Left ventricle myocardium inferior (tissue), 1 donor: ENCODE results near the gene HYPK. TPM values are rescaled to one million over a fixed set of nuclear protein-coding genes. Genes with fewer than 3 reads are reported as not detected.

Experiments
- DNase-seq: peaks from one replicate; pipeline ENCODE4 v3.0.0-alpha.2; 2020
- H3K27ac ChIP-seq: fragments of 200-600 bp; replicated peaks from 2 replicates; pipeline ENCODE4 v1.8.0; 2021
- H3K27me3 ChIP-seq: fragments of 200-600 bp; 2 replicates; pipeline ENCODE4 v1.8.0; 2021; ENCODE audit warnings: low read depth
- H3K36me3 ChIP-seq: fragments of 200-600 bp; 2 replicates; pipeline ENCODE4 v1.8.0; 2021
- H3K4me1 ChIP-seq: fragments of 200-600 bp; 2 replicates; pipeline ENCODE4 v1.8.0; 2021
- H3K4me3 ChIP-seq: fragments of 200-600 bp; 2 replicates; pipeline ENCODE4 v1.8.0; 2021; ENCODE audit warnings: mild to moderate bottlenecking, moderate library complexity
- H3K9me3 ChIP-seq: fragments of 200-600 bp; replicated peaks from 2 replicates; pipeline ENCODE4 v1.8.0; 2021
- intact Hi-C: fragments of 100-400 bp; cut with micrococcal nuclease; formaldehyde crosslinking; loops from one replicate; pipeline ENCODE4 v1.11.0; 2022
- total RNA-seq: library from RNA; stranded (reverse); fragmentation: NEBNext Ultra II Directional; extraction: Animal tissue kit (Norgen Biotek cat#: 25700); gene quantifications from one replicate; pipeline ENCODE4 v1.2.1, GENCODE V29; 2021
- TF ChIP-seq, protein P1 (sequence below): fragments of 200-600 bp; IDR thresholded peaks from 2 replicates; pipeline ENCODE4 v1.8.0; 2021; ENCODE audit warnings: antibody characterized with exemption, mild to moderate bottlenecking, borderline replicate concordance
- donor health status: DM: no; HTN: yes; CAD: no; lungs with severe emphysema.

Gene HYPK
- total RNA-seq, 1 donor from 2014 or later: 17.9 TPM

DNA sequence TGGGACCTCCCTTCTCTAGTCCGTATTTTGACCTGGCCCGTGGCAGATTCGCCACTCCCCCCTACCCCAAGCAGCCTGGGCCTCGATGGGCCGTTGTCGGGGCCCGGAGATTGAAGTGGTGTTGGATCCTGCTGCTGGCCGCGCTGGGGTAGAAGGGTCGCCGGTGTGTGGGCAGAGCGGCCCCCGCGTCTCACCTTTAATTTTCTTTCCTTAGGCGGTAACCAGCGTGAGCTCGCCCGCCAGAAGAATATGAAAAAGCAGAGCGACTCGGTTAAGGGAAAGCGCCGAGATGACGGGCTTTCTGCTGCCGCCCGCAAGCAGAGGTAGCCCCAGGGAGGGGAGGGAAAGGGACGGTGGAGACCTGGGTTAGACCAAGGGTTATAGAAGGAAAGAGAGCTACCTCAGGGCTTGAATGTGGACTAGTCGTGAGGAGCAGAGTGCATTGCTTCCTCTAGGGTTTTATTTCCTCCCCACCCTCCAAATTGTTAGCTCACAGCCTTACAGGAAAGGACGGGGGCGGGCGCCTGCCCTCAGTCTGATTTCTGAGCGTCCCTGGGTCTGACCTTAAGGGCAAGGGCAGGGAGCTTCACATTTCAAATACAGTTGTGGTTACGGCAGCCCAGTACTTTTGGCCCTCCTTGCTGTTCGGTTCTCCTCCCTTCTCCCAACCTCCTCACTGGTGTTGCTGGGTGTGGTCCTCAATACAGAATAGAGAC lies 7.5 kb upstream of the HYPK start:
- TF ChIP-seq, protein P1, sequence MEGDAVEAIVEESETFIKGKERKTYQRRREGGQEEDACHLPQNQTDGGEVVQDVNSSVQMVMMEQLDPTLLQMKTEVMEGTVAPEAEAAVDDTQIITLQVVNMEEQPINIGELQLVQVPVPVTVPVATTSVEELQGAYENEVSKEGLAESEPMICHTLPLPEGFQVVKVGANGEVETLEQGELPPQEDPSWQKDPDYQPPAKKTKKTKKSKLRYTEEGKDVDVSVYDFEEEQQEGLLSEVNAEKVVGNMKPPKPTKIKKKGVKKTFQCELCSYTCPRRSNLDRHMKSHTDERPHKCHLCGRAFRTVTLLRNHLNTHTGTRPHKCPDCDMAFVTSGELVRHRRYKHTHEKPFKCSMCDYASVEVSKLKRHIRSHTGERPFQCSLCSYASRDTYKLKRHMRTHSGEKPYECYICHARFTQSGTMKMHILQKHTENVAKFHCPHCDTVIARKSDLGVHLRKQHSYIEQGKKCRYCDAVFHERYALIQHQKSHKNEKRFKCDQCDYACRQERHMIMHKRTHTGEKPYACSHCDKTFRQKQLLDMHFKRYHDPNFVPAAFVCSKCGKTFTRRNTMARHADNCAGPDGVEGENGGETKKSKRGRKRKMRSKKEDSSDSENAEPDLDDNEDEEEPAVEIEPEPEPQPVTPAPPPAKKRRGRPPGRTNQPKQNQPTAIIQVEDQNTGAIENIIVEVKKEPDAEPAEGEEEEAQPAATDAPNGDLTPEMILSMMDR: peak; percentile 26
- intact Hi-C loops: no loop called here
- no peaks in the 10 kb centered on the region for H3K9me3 ChIP-seq
- peak overlapping the region; percentile 99 for H3K27ac ChIP-seq
- peaks cover 62% of the 10 kb centered on the region for H3K4me1 ChIP-seq
- H3K27me3 ChIP-seq: no peaks in the 10 kb centered on the region
- no peak for DNase-seq
- peak overlapping the region; percentile 98 for H3K4me3 ChIP-seq
- H3K36me3 ChIP-seq: peaks cover 42% of the 10 kb centered on the region

DNA sequence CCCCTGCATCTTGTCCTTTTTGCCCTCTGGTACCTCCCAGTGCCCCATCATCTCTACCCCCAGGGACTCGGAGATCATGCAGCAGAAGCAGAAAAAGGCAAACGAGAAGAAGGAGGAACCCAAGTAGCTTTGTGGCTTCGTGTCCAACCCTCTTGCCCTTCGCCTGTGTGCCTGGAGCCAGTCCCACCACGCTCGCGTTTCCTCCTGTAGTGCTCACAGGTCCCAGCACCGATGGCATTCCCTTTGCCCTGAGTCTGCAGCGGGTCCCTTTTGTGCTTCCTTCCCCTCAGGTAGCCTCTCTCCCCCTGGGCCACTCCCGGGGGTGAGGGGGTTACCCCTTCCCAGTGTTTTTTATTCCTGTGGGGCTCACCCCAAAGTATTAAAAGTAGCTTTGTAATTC lies 6.8 kb upstream of the HYPK start:
- peaks cover 69% of the 10 kb centered on the region for H3K4me1 ChIP-seq
- no peaks in the 10 kb centered on the region for H3K9me3 ChIP-seq
- peak overlapping the region; percentile 98 for H3K4me3 ChIP-seq
- no peaks in the 10 kb centered on the region for H3K27me3 ChIP-seq
- DNase-seq: no peak
- H3K27ac ChIP-seq: peak overlapping the region; percentile 99
- intact Hi-C loops: no loop called here
- TF ChIP-seq, protein P1: no peak
- H3K36me3 ChIP-seq: peaks cover 44% of the 10 kb centered on the region

DNA sequence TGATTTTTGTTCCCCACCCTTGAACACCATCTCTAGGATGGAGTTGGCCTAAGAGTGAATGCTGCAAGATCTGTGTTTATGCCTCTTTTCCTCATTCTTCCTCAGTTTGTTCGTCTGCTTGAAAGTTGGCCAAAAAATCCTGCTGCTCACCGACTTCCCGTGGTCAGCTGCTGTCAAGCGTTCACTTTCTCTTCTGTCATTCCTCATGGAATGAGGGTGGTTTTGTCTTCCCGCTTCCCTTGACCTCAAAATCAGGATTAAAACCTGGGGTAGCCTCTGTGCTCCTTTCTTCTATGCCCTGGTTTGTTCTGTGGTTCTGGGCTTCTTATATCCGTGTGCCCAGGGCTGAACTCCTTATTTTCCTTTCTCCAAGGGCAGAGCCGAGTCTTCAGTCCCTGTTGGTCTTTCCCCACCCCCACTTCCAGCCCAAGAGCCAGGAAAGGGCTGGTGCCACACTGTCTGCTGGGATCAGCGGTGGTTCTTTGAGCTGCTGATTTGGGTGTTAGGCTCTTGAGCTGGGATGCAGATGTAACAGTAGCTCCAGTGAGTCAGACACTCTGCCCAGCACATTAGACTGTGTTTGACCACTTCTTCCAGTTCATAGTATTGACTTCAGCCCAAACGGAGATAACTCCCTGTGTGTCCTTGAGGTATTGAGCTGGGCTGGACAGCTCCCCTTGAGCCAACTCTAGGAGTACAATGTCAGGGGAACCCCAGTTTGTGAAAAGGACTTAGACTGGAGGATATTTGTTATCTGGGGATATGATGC lies 5.9 kb upstream of the HYPK start:
- intact Hi-C loops: no loop called here
- no peaks in the 10 kb centered on the region for H3K9me3 ChIP-seq
- no peaks in the 10 kb centered on the region for H3K27me3 ChIP-seq
- H3K27ac ChIP-seq: peak overlapping the region; percentile 99
- peak overlapping the region; percentile 98 for H3K4me3 ChIP-seq
- peaks cover 77% of the 10 kb centered on the region for H3K4me1 ChIP-seq
- TF ChIP-seq, protein P1: no peak
- no peak for DNase-seq
- H3K36me3 ChIP-seq: peaks cover 53% of the 10 kb centered on the region

DNA sequence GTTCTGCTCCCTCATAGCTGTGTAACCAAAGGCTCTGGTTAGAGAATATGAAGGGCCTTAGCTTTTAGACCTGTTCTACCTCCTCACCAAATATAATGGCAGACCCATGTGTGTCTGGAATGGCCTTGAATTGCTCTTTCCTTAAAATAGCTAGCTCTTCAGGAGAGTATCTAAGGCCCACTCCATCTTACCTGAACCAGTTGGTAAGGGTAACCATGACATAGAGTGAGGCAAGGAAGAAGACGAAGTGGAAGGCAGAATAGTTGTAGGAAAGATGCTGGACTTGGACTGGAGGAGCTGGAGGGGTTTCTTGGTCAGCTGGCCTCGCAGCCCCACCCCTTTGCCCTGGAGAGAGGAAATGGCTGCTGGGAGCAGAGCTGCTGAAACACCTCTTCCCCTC lies 5.2 kb upstream of the HYPK start:
- TF ChIP-seq, protein P1: no peak
- intact Hi-C loops: no loop called here
- peak overlapping the region; percentile 98 for H3K4me3 ChIP-seq
- peaks cover 85% of the 10 kb centered on the region for H3K4me1 ChIP-seq
- H3K27me3 ChIP-seq: no peaks in the 10 kb centered on the region
- DNase-seq: no peak
- no peaks in the 10 kb centered on the region for H3K9me3 ChIP-seq
- H3K36me3 ChIP-seq: peaks cover 56% of the 10 kb centered on the region
- H3K27ac ChIP-seq: peak overlapping the region; percentile 99

DNA sequence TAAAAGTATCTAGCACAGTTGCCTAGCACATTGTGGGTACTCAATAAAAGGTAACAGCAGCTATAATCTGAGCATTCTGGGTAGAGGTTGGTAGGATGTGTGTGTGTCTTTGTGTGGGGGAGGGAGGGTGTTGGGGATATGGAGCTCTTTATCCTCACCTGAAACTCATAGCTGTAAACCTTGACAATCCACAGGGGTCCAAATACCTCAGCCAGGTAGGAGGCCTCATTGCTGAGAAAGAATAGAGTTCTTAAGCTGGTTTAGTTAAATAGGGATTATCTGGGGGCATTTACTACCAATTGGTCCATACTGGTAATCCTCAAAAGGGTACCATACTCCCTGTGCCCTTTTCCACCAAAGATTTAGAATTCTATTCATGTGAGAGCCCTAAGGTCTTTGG lies 4.4 kb upstream of the HYPK start:
- intact Hi-C loops: no loop called here
- no peaks in the 10 kb centered on the region for H3K9me3 ChIP-seq
- no peaks in the 10 kb centered on the region for H3K27me3 ChIP-seq
- no peak for DNase-seq
- peaks cover 91% of the 10 kb centered on the region for H3K4me1 ChIP-seq
- peak overlapping the region; percentile 99 for H3K27ac ChIP-seq
- peaks cover 56% of the 10 kb centered on the region for H3K36me3 ChIP-seq
- H3K4me3 ChIP-seq: no peak overlapping the region
- TF ChIP-seq, protein P1: no peak
